SK-N-SH treated with all-trans-retinoic acid at 6 μM for 48 hours (cell line): ENCODE measurements around the gene HES4.

Experiments
- CSRNP3 ChIP-seq: fragments of 250-450 bp; sonication (Bioruptor Pico); IDR thresholded peaks from 2 replicates; pipeline ENCODE4 v1.5.1; 2021; ENCODE audit warnings: mild to moderate bottlenecking, moderate library complexity
- GLIS3 ChIP-seq: fragments of 250-450 bp; sonication (Bioruptor Pico); IDR thresholded peaks from 2 replicates; pipeline ENCODE4 v1.5.0; 2020; ENCODE audit warnings: mild to moderate bottlenecking, moderate library complexity
- ISL1 ChIP-seq: fragments of 250-450 bp; sonication (Bioruptor Pico); IDR thresholded peaks from 2 replicates; pipeline ENCODE4 v2.1.2; 2022; ENCODE audit warnings: mild to moderate bottlenecking, moderate library complexity
- OSR1 ChIP-seq: fragments of 250-450 bp; sonication (Bioruptor Pico); IDR thresholded peaks from 2 replicates; pipeline ENCODE4 v1.8.0; 2022; ENCODE audit warnings: moderate library complexity, mild to moderate bottlenecking, inconsistent platforms
- POU6F1 ChIP-seq: fragments of 250-450 bp; sonication (Bioruptor Pico); IDR thresholded peaks from 2 replicates; pipeline ENCODE4 v1.8.0; 2021; ENCODE audit warnings: low read depth, mild to moderate bottlenecking, moderate library complexity, borderline replicate concordance
- TSHZ2 ChIP-seq: fragments of 250-450 bp; sonication (Bioruptor Pico); IDR thresholded peaks from 2 replicates; pipeline ENCODE4 v1.5.0; 2020; ENCODE audit warnings: mild to moderate bottlenecking, moderate library complexity
- ZFP3 ChIP-seq: fragments of 250-450 bp; sonication (Bioruptor Pico); IDR thresholded peaks from 2 replicates; pipeline ENCODE4 v1.5.0; 2020; ENCODE audit warnings: mild to moderate bottlenecking, moderate library complexity
- ZFP30 ChIP-seq: fragments of 450-650 bp; formaldehyde crosslinking; IDR thresholded peaks from 2 replicates; pipeline ENCODE4 v1.5.0; 2022; ENCODE audit warnings: mild to moderate bottlenecking, moderate library complexity

- no peak for TF ChIP-seq GLIS3 (CRISPR knock-in tag)
- no peak for TF ChIP-seq TSHZ2 (CRISPR knock-in tag)
- no peak for TF ChIP-seq ZFP3
- no peak for TF ChIP-seq ZFP30 (CRISPR knock-in tag)
- no peak for TF ChIP-seq OSR1 (CRISPR knock-in tag)
- no peak for TF ChIP-seq CSRNP3 (CRISPR knock-in tag)
- TF ChIP-seq ISL1 (CRISPR knock-in tag): no peak
- no peak for TF ChIP-seq POU6F1
These were observed 46.2 kb downstream of the HES4 start for GRCh38 chr1:953524-954320.
